HepG2 (cell line): ENCODE results near the gene BCAM. TPM values are rescaled to one million over a fixed set of nuclear protein-coding genes. Genes with fewer than 3 reads are reported as not detected.
A peak's percentile ranks its signal among the peaks of the same experiment; 100 is the strongest.

ENCODE experiments used
- DMTF1 ChIP-seq: sonication (generic); formaldehyde crosslinking; IDR thresholded peaks from 2 replicates; pipeline ENCODE4 v1.4.0; 2020; ENCODE audit warnings: mild to moderate bottlenecking, missing genetic modification reagents
- ELF3 ChIP-seq: IDR thresholded peaks from 2 replicates; pipeline ENCODE4 v1.6.1; 2016; ENCODE audit warnings: missing genetic modification reagents, missing compliant biosample characterization
- EZH2 ChIP-seq: conservative IDR thresholded peaks from 2 replicates; pipeline ENCODE4 v1.6.1; 2012; ENCODE audit warnings: mild to moderate bottlenecking, low read depth, low read length, moderate library complexity
- HDAC1 ChIP-seq: sonication (generic); formaldehyde crosslinking; IDR thresholded peaks from 2 replicates; pipeline ENCODE4 v1.5.1; 2020; ENCODE audit warnings: mild to moderate bottlenecking, missing genetic modification reagents
- KDM3A ChIP-seq: IDR thresholded peaks from 2 replicates; pipeline ENCODE4 v1.6.1; 2018; ENCODE audit warnings: low read depth, missing compliant biosample characterization
- MXD4 ChIP-seq: IDR thresholded peaks from 2 replicates; pipeline ENCODE4 v1.6.1; 2016; ENCODE audit warnings: mild to moderate bottlenecking, missing biosample characterization, missing genetic modification reagents
- PATZ1 ChIP-seq: sonication (generic); formaldehyde crosslinking; IDR thresholded peaks from 2 replicates; pipeline ENCODE4 v1.4.0; 2020; ENCODE audit warnings: missing genetic modification reagents
- PCBP1 ChIP-seq: fragments of 200-400 bp; formaldehyde crosslinking; IDR thresholded peaks from 2 replicates; pipeline ENCODE4 v1.6.1; 2017; ENCODE audit warnings: mild to moderate bottlenecking, low read depth, low read length, borderline replicate concordance
- SKI ChIP-seq: fragments of 450-650 bp; IDR thresholded peaks from one replicate; pipeline ENCODE4 v1.6.1; 2018; ENCODE audit warnings: mild to moderate bottlenecking; ENCODE audit not compliant: partially characterized antibody
- SKIL ChIP-seq: sonication (generic); formaldehyde crosslinking; IDR thresholded peaks from 2 replicates; pipeline ENCODE4 v1.8.0; 2022; ENCODE audit warnings: missing genetic modification reagents, mild to moderate bottlenecking, moderate library complexity, borderline replicate concordance
- U2AF2 ChIP-seq: fragments of 200-400 bp; formaldehyde crosslinking; IDR thresholded peaks from 2 replicates; pipeline ENCODE4 v1.6.1; 2017; ENCODE audit warnings: low read depth, mild to moderate bottlenecking, low read length
- ZNF205 ChIP-seq: IDR thresholded peaks from 2 replicates; pipeline ENCODE4 v1.6.1; 2018; ENCODE audit warnings: missing biosample characterization, missing genetic modification reagents
- ZNF256 ChIP-seq: sonication (generic); formaldehyde crosslinking; conservative IDR thresholded peaks from 2 replicates; pipeline ENCODE4 v1.4.0; 2020; ENCODE audit warnings: missing genetic modification reagents
- ZNF331 ChIP-seq: sonication (generic); formaldehyde crosslinking; IDR thresholded peaks from 2 replicates; pipeline ENCODE4 v1.4.0; 2020; ENCODE audit warnings: missing genetic modification reagents
- ZNF572 ChIP-seq: sonication (generic); formaldehyde crosslinking; IDR thresholded peaks from 2 replicates; pipeline ENCODE4 v1.5.1; 2020; ENCODE audit warnings: mild to moderate bottlenecking, missing genetic modification reagents
- ZNF737 ChIP-seq: sonication (generic); formaldehyde crosslinking; IDR thresholded peaks from 2 replicates; pipeline ENCODE4 v1.5.0; 2020; ENCODE audit warnings: missing genetic modification reagents, mild to moderate bottlenecking, borderline replicate concordance
- polyA plus RNA-seq, 8 experiments: library from polyadenylated mRNA; depleted of rRNA in 3 of 8; stranded (reverse) in 7 of 8; unstranded in 1 of 8; fragments of >200 nt; fragmentation: Illumina TruSeq in 4 of 8; extraction: Trizol in 4 of 8; gene quantifications; 2 replicates each; pipeline versions ENCODE4 v1.2.1 to v1.2.3, GENCODE V29; 2011 to 2016; ENCODE audit warnings: low read depth in 4 of 8, missing spikeins in 1 of 8, mixed read lengths in 1 of 8; ENCODE audit not compliant: insufficient read depth in 1 of 8
- total RNA-seq, 5 experiments: library from RNA; depleted of rRNA; stranded (reverse); fragments of >200 nt; fragmentation: Illumina TruSeq; extraction: Trizol; gene quantifications; 2 replicates each; pipeline ENCODE4 v1.2.3, GENCODE V29; 2016; ENCODE audit warnings: low read depth in 1 of 5

Gene BCAM
- total and polyA plus RNA-seq, 2 of the 13 experiments (the other 11 are each of a cell fraction or from before 2014, with no cell fraction given), result 51.2 to 62.7 TPM

GRCh38 chr19:44848812-44849447, 40.0 kb downstream of the BCAM start (continued):
- peak; percentile 30; the same call in 1 of the 2 replicates for TF ChIP-seq SKIL (CRISPR knock-in tag)
- 0 out of 2 replicates have a peak, but pooled peaks have one; percentile 26 for TF ChIP-seq HDAC1 (CRISPR knock-in tag)
- TF ChIP-seq SKI, result no peak
- no peak for TF ChIP-seq PCBP1
- TF ChIP-seq U2AF2, result no peak
- TF ChIP-seq MXD4 (CRISPR knock-in tag), result no peak
- TF ChIP-seq EZH2, result no peak
- TF ChIP-seq ZNF737 (CRISPR knock-in tag), result no peak
- no peak for TF ChIP-seq ZNF256 (CRISPR knock-in tag)
- no peak for TF ChIP-seq ELF3 (CRISPR knock-in tag)
- TF ChIP-seq ZNF572, result 0 out of 2 replicates have a peak, but pooled peaks have one; percentile 32
- peak; percentile 47 for TF ChIP-seq PATZ1
- TF ChIP-seq ZNF331, result no peak
- no peak for TF ChIP-seq DMTF1
- no peak for TF ChIP-seq ZNF205 (CRISPR knock-in tag)
- no peak for TF ChIP-seq KDM3A (CRISPR knock-in tag)
